HEK293T (cell line): ENCODE measurements around the gene CDC42EP3.

Experiments used
- CTCF ChIA-PET: fragments of 350-600 bp; formaldehyde crosslinking; extraction: SDS; loops from one replicate; lab custom pipeline; 2021; ENCODE audit warnings: antibody characterized with exemption, inconsistent platforms; lab: Yijun Ruan, JAX
- POLR2A ChIA-PET: fragments of 350-600 bp; formaldehyde crosslinking; extraction: SDS; loops from one replicate; lab custom pipeline; 2020; ENCODE audit warnings: antibody characterized with exemption, inconsistent platforms; lab: Yijun Ruan, JAX
- DNase-seq: peaks from one replicate; pipeline ENCODE4 v3.0.0; 2012; ENCODE audit warnings: mixed read lengths; ENCODE audit errors: extremely low spot score
- ARNT ChIP-seq: fragments of 450-650 bp; IDR thresholded peaks from 2 replicates; pipeline ENCODE4 v1.6.1; 2017; ENCODE audit warnings: mild to moderate bottlenecking
- BHLHE40 ChIP-seq: fragments of 450-650 bp; IDR thresholded peaks from 2 replicates; pipeline ENCODE4 v1.6.1; 2016; ENCODE audit warnings: mild to moderate bottlenecking, moderate library complexity, borderline replicate concordance
- CTBP1 ChIP-seq: fragments of 450-650 bp; IDR thresholded peaks from 2 replicates; pipeline ENCODE4 v1.6.1; 2016; ENCODE audit warnings: borderline replicate concordance
- ELF4 ChIP-seq: fragments of 450-650 bp; IDR thresholded peaks from 2 replicates; pipeline ENCODE4 v1.6.1; 2017; ENCODE audit warnings: antibody characterized with exemption
- FOXA1 ChIP-seq: fragments of 450-650 bp; IDR thresholded peaks from 2 replicates; pipeline ENCODE4 v1.6.1; 2016; ENCODE audit warnings: mild to moderate bottlenecking
- FOXK2 ChIP-seq: fragments of 450-650 bp; IDR thresholded peaks from 2 replicates; pipeline ENCODE4 v1.6.1; 2016; ENCODE audit warnings: mild to moderate bottlenecking
- FOXM1 ChIP-seq: fragments of 450-650 bp; IDR thresholded peaks from 2 replicates; pipeline ENCODE4 v1.6.1; 2017; ENCODE audit warnings: mild to moderate bottlenecking, borderline replicate concordance
- HDGF ChIP-seq: fragments of 450-650 bp; IDR thresholded peaks from 2 replicates; pipeline ENCODE4 v1.6.1; 2017; ENCODE audit warnings: antibody characterized with exemption, borderline replicate concordance
- L3MBTL2 ChIP-seq: fragments of 450-650 bp; conservative IDR thresholded peaks from 2 replicates; pipeline ENCODE4 v1.6.1; 2016; ENCODE audit warnings: mild to moderate bottlenecking
- LEF1 ChIP-seq: fragments of 450-650 bp; IDR thresholded peaks from 2 replicates; pipeline ENCODE4 v1.6.1; 2017; ENCODE audit warnings: mild to moderate bottlenecking, borderline replicate concordance
- NFRKB ChIP-seq: fragments of 450-650 bp; IDR thresholded peaks from 2 replicates; pipeline ENCODE4 v1.6.1; 2016; ENCODE audit warnings: mild to moderate bottlenecking, moderate library complexity
- SP1 ChIP-seq: fragments of 450-650 bp; IDR thresholded peaks from 2 replicates; pipeline ENCODE4 v1.6.1; 2017
- SUZ12 ChIP-seq: fragments of 450-650 bp; IDR thresholded peaks from 2 replicates; pipeline ENCODE4 v1.6.1; 2016; ENCODE audit warnings: mild to moderate bottlenecking
- TARDBP ChIP-seq: fragments of 450-650 bp; IDR thresholded peaks from 2 replicates; pipeline ENCODE4 v1.6.1; 2016
- ZNF384 ChIP-seq: fragments of 450-650 bp; IDR thresholded peaks from 2 replicates; pipeline ENCODE4 v1.6.1; 2016
- TF ChIP-seq, protein P1 (sequence below): fragments of 450-650 bp; IDR thresholded peaks from 2 replicates; pipeline ENCODE4 v1.6.1; 2016

CDC42EP3 gene

DNA sequence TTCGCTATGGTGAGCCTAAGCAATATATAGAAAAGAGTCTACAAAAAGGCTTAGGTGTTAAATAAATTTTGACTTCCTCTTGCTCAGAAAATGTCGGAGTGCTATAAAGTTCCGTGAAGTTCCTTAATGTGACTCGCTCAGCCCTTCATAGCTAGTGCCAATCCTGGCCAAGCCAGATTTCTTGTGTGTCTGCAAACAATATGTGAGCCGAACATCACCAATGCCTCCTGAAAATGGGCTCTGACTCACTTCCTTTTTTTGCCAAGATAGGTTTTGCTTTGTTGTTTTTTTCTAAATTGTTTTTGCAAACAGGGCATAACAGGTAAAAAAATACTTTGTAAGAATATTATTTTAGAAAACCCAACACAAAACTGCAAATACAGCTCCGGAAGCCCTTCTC, 26.1 kb downstream of the CDC42EP3 start:
- DNase-seq, result no peak
- TF ChIP-seq FOXA1, result no peak
- TF ChIP-seq TARDBP, result no peak
- no peak for TF ChIP-seq SUZ12
- TF ChIP-seq SP1, result no peak
- POLR2A ChIA-PET, result no interaction called here
- CTCF ChIA-PET, result no interaction called here

DNA sequence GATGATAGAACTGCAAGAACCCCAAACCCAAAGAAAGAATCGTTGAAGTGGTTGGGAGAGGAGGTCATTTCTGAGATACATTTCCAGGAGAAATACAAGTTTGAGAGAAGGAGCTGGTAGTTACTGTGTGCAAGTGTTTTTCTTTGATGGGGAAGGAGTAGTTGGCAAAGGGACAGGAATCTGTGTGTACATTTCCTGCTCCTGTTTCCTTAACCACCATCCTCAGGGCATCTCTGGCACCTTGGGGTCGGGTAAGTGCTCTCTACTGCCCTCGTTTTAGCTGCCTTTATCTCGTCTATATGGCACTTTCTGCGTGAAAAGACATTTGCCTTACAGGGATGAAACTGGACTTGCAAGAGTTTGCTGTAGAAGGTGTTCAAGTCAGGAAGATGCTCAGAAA, 27.3 kb downstream of the CDC42EP3 start:
- no peak for TF ChIP-seq FOXK2
- no peak for TF ChIP-seq FOXM1
- TF ChIP-seq, protein P1, sequence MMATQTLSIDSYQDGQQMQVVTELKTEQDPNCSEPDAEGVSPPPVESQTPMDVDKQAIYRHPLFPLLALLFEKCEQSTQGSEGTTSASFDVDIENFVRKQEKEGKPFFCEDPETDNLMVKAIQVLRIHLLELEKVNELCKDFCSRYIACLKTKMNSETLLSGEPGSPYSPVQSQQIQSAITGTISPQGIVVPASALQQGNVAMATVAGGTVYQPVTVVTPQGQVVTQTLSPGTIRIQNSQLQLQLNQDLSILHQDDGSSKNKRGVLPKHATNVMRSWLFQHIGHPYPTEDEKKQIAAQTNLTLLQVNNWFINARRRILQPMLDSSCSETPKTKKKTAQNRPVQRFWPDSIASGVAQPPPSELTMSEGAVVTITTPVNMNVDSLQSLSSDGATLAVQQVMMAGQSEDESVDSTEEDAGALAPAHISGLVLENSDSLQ, result no peak
- TF ChIP-seq ZNF384, result no peak
- no peak for TF ChIP-seq HDGF
- no peak for TF ChIP-seq SUZ12
- TF ChIP-seq TARDBP, result no peak
- ChIA-PET CTCF (interaction anchor here (0.6 kb wide), 1 partner anchor 243 kb away, joined by 3 read pairs; no protein-coding TSS in a partner anchor), POLR2A (no interaction called here)
- no peak for DNase-seq

DNA sequence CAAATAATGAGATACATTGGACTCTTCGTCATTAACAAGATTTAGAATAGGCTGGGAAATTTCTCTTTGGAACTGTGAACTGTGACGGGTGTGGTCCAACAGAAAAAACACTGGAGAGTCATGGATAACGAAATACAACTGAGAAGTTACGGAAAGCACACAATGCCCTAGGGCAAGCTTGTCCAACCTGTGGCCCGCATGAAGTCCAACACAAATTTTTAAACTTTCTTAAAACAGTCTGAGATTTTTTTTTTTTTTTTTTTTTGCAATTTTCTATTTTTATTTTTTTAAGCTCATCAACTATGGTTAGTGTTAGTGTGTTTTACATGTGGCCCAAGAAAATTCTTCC, 27.7 kb downstream of the CDC42EP3 start:
- ChIA-PET POLR2A (no interaction called here), CTCF (interaction anchor here (0.6 kb wide), 1 partner anchor 243 kb away, joined by 3 read pairs; no protein-coding TSS in a partner anchor)
- DNase-seq, result no peak
- no peak for TF ChIP-seq NFRKB
- no peak for TF ChIP-seq CTBP1
- no peak for TF ChIP-seq LEF1
- no peak for TF ChIP-seq L3MBTL2
- TF ChIP-seq FOXA1, result no peak
- no peak for TF ChIP-seq BHLHE40
- TF ChIP-seq FOXK2, result no peak
- no peak for TF ChIP-seq HDGF
- no peak for TF ChIP-seq ELF4
- TF ChIP-seq ARNT, result no peak
- TF ChIP-seq SP1, result no peak
- TF ChIP-seq, protein P1, result no peak
- no peak for TF ChIP-seq FOXM1
- no peak for TF ChIP-seq ZNF384
- TF ChIP-seq SUZ12, result no peak
- no peak for TF ChIP-seq TARDBP

DNA sequence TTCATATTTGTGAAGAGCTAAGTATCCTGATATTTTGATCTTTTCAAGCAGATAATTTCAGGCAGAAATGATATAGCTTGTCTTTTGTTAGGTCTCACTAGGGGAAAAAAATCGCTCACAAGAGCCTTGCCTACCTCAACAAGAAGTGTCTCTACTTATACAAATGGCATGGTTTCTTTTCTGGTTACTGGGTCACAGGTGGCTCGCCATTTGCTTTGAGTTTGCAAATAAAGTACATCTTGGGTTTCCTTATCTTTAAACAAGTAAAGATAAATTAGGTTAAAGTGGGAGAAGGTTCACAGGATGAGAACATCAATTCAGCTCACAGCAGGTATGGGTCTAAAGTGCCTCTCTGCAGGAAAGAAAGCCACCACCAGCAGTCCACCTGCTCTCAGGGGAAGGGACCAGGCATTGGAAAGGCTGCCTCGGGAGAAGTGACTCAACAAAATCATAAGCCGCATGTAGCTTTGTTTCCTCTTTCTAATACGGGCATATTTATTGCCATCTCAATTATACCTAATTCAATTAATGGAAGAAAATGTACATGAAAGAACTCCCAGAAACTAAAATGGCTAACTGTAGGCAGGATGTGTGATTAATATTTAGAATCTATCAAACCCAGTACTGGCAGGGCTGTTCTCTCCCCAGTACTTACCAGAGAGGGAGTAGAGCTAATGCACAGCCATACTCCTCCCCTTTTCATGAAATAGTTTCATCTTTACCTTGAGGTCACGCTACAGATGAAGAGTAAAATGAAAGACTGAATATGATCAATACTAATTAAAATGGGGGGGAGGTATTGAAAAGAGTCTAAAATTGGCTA, 28.3 kb downstream of the CDC42EP3 start:
- no peak for TF ChIP-seq BHLHE40
- no peak for TF ChIP-seq FOXM1
- no peak for TF ChIP-seq NFRKB
- no peak for TF ChIP-seq SUZ12
- TF ChIP-seq, protein P1, result no peak
- TF ChIP-seq CTBP1, result no peak
- no peak for TF ChIP-seq ZNF384
- TF ChIP-seq TARDBP, result no peak
- TF ChIP-seq HDGF, result no peak
- TF ChIP-seq FOXA1, result no peak
- TF ChIP-seq ARNT, result no peak
- no peak for TF ChIP-seq L3MBTL2
- no peak for DNase-seq
- ChIA-PET POLR2A (no interaction called here), CTCF (no interaction called here)

DNA sequence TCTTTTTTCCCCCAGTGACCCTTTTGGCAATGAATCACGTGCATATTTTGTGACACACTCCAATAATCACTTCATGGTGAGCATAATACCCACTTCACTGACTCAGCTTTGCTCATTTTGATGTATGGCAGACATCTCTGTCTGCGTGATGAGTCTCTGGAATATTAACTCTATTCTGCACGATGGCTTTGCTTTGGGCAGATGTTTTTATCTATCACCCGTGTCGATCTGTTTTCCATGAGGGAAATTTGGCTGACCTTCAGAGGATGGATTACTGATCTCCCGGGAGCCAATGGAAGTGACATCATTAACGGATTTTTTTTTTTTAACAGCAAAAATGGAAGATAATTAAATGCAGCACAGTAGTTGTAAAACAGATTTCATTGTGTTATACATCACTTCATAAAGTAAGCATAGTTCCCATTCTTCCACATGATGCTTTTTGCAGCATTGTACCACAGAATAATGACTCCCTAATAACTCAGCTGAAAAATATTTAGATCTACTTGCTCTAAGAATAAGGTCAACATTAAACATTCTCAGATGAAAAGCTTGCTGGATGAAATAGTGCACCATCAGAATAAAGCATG, 29.8 kb downstream of the CDC42EP3 start:
- ChIA-PET POLR2A (no interaction called here), CTCF (no interaction called here)
- DNase-seq, result no peak
- TF ChIP-seq ELF4, result no peak
- TF ChIP-seq, protein P1, result no peak
- no peak for TF ChIP-seq FOXM1
- no peak for TF ChIP-seq CTBP1
- TF ChIP-seq L3MBTL2, result no peak
- TF ChIP-seq ARNT, result no peak
- TF ChIP-seq SUZ12, result no peak
- TF ChIP-seq LEF1, result no peak
- TF ChIP-seq FOXA1, result no peak
- TF ChIP-seq HDGF, result no peak
- no peak for TF ChIP-seq BHLHE40
- TF ChIP-seq SP1, result no peak
- no peak for TF ChIP-seq NFRKB
- no peak for TF ChIP-seq FOXK2
- TF ChIP-seq TARDBP, result no peak

DNA sequence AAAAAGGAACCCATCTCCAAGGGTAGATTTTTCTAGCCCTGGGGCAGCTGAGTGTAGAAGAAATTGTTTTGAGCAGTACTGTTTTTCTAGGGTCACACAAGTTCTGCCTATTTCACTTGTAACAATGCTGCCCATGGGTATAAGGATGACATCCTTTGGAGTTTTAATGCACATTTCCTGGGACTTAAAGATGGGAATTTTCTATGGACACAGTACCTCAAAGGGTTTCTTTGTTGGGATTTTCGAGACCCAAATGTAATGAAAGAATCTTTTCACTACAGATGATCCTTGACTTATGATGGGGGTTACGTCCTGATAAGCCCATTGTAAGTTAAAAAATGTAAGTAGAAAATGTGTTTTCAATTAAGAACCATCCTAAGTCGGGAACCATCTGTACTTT, 31.8 kb downstream of the CDC42EP3 start:
- no peak for DNase-seq
- ChIA-PET POLR2A (no interaction called here), CTCF (no interaction called here)
- TF ChIP-seq NFRKB (no peak), BHLHE40 (no peak), HDGF (no peak), SUZ12 (no peak), FOXK2 (no peak), L3MBTL2 (no peak), ARNT (no peak), FOXA1 (no peak), TARDBP (no peak), LEF1 (no peak), ZNF384 (no peak), CTBP1 (no peak)
